ENCODE data around the gene PPM1L.

DNA sequence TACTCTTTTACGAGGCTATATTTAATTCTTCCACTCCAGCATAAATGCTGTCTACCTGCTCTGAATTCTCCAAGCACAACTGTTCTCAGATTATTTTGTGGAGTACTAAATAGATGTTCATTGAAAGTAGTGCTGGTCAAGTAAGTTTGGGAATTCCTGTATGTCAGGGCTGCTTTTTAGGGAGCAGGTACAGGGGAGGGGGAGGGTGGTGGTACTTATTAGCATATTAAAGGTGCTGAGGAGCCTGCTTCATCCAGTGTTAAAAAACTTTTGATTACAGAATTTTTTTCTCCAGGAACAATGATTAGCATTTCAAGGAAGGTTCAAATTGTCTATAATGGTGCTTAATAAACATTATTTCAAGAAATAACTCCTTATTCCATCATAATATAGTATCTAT is 59.2 kb downstream of the PPM1L start:
- TF ChIP-seq BRCA1 (IDR thresholded peaks at IDR 0.05; ENCODE audit: low read depth, low read length) = no peak
- TF ChIP-seq ZNF384 (IDR thresholded peaks at IDR 0.05; ENCODE audit: borderline replicate concordance, low read depth, low read length) = no peak
- TF ChIP-seq POLR2AphosphoS5 (IDR thresholded peaks at IDR 0.05; ENCODE audit: low read length) = no peak
- TF ChIP-seq, protein P1, sequence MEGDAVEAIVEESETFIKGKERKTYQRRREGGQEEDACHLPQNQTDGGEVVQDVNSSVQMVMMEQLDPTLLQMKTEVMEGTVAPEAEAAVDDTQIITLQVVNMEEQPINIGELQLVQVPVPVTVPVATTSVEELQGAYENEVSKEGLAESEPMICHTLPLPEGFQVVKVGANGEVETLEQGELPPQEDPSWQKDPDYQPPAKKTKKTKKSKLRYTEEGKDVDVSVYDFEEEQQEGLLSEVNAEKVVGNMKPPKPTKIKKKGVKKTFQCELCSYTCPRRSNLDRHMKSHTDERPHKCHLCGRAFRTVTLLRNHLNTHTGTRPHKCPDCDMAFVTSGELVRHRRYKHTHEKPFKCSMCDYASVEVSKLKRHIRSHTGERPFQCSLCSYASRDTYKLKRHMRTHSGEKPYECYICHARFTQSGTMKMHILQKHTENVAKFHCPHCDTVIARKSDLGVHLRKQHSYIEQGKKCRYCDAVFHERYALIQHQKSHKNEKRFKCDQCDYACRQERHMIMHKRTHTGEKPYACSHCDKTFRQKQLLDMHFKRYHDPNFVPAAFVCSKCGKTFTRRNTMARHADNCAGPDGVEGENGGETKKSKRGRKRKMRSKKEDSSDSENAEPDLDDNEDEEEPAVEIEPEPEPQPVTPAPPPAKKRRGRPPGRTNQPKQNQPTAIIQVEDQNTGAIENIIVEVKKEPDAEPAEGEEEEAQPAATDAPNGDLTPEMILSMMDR (IDR thresholded peaks at IDR 0.05 in 2 of 3, conservative IDR thresholded peaks at IDR 0.05 in 1 of 3; ENCODE audit: control insufficient read depth in 2 of 3, extremely low read depth in 1 of 3, insufficient read depth in 1 of 3, low read depth in 3 of 3, low read length in 3 of 3) = no peak
- no peak for TF ChIP-seq ZNF24 (IDR thresholded peaks at IDR 0.05)

Data from GM12878 (cell line).